Measurements from ENCODE around the gene RASSF1.

GRCh38 chr3:50289130-50289529 is 51.5 kb downstream of the RASSF1 start:
- TF ChIP-seq CTCF (IDR thresholded peaks at IDR 0.05; ENCODE audit: control extremely low read depth in 1 of 3, insufficient read depth in 1 of 3, low read depth in 1 of 3, low read length in 3 of 3) (no peak), POLR2AphosphoS5 (IDR thresholded peaks at IDR 0.05; ENCODE audit: low read depth, low read length) (no peak), EZH2 (IDR thresholded peaks at IDR 0.05; ENCODE audit: low read depth, low read length, severe bottlenecking) (no peak), PHF8 (conservative IDR thresholded peaks at IDR 0.05; ENCODE audit: low read depth, low read length) (no peak), EP300 (IDR thresholded peaks at IDR 0.05; ENCODE audit: borderline replicate concordance in 1 of 2, low read depth in 2 of 2, low read length in 2 of 2) (no peak), CHD1 (IDR thresholded peaks at IDR 0.05; ENCODE audit: low read depth, low read length) (no peak)

Data from H1 (cell line).